PC-3 (cell line): ENCODE results near the gene HSPB6.

Experiments
- CTCF ChIP-seq: fragments of 300-600 bp; sonication (generic); conservative IDR thresholded peaks from 2 replicates; pipeline ENCODE4 v1.5.1; 2017; ENCODE audit warnings: antibody characterized with exemption, low read depth, mild to moderate bottlenecking, low read length
- EZH2 ChIP-seq: fragments of 300-600 bp; sonication (generic); IDR thresholded peaks from one replicate; pipeline ENCODE4 v1.6.1; 2017; ENCODE audit warnings: antibody characterized with exemption, mild to moderate bottlenecking, low read length; ENCODE audit not compliant: unreplicated experiment
- EZH2phosphoT487 ChIP-seq: fragments of 300-600 bp; sonication (generic); IDR thresholded peaks from 2 replicates; pipeline ENCODE4 v1.6.1; 2018; ENCODE audit warnings: mild to moderate bottlenecking, antibody characterized with exemption, low read length, borderline replicate concordance

- TF ChIP-seq CTCF (no peak), EZH2phosphoT487 (no peak), EZH2 (no peak)
Measured at GRCh38 chr19:35784503-35785338, 27.9 kb upstream of the HSPB6 start.
